GM19468 (cell line): Measurements from ENCODE around the gene PDE11A.
"Not testable (repeated sequence)": the region's sequence is repeated elsewhere in the genome, so short reads cannot be mapped to it uniquely, and the experiment has no call there.

Experiments used
- ATAC-seq: cut with Tn5 transposase; IDR thresholded peaks from one replicate; pipeline ENCODE4 v1.9.1; 2021; ENCODE audit warnings: mild to moderate bottlenecking, moderate library complexity, moderate number of reproducible peaks; ENCODE audit not compliant: unreplicated experiment; ENCODE audit errors: extremely low read depth

The PDE11A gene

DNA sequence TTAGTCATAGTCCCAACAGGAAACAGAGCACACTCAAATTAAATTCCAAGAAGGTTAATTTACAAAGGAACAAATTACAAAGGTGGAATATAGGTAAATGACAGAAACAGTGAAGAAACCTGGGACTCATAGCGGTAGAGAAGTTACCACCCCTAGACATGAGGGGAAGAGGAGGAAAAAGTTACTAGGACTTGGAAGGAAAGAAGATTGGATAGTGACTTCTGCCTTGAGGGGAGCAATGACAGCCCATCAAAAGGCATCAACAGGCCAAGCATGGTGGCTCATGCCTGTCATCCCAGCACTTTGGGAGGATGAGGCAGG is 2.4 kb upstream of the PDE11A start:
- no peak for ATAC-seq

DNA sequence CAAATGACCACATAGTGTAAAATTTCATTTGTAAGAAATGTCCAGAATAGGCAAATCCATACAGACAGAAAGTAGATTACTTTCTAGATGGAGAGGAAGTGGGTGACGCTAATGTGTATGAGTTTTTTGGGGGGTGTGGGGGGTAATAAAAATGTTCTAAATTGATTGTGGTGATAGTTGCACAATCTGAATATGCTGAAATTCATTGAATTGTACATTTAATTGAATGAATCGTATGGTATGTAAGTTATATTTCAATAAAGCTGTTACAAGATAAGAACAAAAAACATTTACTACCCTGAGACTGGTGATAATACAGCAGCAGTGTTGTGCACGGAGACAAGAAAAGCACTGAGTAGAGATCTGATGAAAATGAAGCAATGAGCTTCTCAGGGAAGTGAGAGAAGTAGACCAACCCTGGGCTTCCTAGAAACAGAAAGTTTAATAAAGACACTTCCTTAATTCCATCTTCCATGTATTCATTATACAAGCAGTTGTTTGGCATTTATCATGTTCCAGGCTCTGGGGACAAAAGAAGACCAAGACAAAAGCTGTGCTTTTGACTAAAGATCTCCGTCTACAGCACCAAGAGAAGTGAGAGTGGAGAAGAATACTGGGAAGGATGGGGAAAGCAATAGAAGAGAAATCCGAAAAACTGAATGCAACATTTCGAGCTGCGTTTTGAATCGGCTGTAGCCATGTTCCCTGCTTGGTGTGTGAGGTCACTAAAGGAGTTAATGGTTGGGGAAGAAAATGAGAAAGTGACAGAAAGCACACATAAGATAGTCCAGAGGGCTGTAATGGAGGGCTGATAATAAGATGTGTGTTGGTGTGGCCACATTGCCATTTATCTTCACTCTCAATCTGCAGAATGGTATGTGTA is 1.8 kb upstream of the PDE11A start:
- ATAC-seq: no peak

DNA sequence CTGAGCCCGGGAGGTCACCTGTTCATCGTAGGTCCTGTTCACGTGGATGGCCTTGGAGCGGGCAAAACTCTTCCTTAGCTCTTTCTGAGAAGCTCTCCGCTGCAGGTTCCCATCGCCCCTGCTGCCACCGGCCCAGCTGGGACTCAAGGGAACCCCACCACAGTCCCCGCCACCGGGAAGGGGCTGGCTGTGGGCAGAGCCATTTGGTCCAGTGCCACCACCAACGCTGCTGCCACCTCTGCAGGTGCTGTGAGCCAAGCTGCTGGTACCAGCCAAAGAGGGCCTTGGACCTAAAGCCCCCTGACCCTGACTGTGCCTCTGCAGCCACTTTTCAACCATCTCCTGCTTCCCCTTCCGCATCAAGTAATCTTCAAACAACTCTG is 586 bp downstream of the PDE11A start:
- no peak for ATAC-seq

- no peak for ATAC-seq
These were observed 1.8 kb downstream of the PDE11A start for GRCh38 chr2:178070824-178071223.

DNA sequence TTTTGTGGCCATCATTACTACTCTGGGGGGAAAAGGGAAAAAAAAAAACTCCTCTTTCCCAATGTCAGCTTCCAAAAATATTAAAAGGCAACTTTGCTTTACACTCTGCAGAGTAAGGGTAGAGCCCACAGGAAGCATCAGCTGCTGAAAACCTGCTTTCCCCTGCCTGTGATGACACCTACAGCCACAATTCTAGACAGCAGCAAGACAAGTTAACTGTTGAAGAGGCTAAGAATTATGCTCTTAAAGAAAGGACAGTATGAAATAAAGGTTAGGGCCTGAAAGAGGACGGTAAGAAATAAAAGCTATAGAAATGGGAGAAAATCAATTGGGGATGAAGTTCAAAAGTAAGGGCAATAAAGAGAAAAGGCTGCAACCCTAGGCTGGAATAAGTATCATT is 3.0 kb downstream of the PDE11A start:
- no peak for ATAC-seq

DNA sequence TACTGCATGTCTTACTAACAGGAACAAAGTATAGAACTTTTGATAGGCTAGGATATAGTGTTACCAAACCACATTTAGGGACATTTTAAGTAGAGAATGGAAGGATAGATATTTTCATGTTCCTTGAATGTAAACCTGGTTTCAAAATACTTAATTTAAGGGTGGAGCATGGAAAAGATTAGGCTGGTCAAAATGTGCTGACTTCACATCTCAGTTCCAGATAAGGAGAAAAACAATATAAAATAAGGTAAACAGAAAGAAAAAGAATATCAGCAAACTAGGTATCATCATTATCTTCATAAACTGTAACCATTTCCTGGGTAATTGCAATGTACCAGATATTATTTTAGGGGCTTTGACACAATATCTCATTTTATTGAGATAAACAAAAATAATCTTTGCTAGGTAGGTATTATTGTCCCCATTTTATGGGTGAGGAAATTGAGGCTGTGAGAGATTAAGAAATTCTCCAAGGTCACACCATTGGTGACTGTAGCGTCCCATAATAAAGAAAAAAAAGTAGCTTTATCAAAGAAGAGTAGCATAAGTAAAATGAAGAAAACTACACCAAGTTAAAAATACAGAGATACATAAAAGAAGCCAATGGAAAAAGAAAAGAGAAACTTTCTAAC is 3.6 kb downstream of the PDE11A start:
- no peak for ATAC-seq

GRCh38 chr2:178066890-178067669 is 5.5 kb downstream of the PDE11A start:
- no peak for ATAC-seq

DNA sequence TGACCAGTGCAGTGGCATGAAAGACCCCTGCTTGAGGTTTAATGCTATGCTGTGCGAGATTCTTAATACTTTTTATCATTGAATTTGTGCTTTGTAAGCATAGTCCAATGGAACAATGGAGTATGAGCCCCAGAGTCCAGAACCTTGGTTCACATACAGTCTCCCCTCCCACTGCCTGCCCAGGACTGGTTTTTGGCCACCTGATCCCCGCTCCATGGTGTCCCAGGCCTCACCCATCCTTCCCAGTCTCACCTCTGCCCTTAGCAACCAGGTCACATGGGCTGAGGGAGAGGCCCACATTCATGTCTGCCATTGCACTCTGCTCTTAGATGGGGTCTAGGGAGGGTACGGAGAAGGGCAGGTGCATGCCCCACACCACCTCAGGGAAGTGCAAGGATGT is 6.3 kb downstream of the PDE11A start:
- no peak for ATAC-seq

DNA sequence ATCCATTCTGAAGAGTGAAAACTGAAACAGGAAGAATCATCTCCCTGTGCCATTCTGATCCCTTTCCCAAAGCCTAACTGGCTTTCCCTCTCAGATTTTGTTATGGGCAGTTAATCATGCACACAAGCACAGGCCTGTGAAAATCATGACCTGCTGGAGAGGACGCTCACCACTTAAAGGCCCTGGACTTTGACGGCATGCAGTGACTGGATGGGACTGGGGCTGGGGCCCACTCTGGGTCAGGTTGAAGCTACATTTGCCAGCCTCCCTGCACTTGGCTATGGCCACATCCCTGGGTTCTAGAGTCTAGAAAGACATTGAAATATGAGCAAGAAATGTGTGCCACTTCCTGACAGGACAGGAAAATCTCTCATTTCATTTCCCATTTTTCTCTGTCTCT is 12.9 kb downstream of the PDE11A start:
- no peak for ATAC-seq

GRCh38 chr2:178059111-178059510 is 13.5 kb downstream of the PDE11A start:
- ATAC-seq: no peak

- no peak for ATAC-seq
These were observed 15.3 kb downstream of the PDE11A start for GRCh38 chr2:178057179-178057680.

- no peak for ATAC-seq
These were observed 16.2 kb downstream of the PDE11A start for GRCh38 chr2:178056345-178056744.

- not testable (repeated sequence) for ATAC-seq
These were observed 21.3 kb downstream of the PDE11A start for GRCh38 chr2:178051257-178051656.

DNA sequence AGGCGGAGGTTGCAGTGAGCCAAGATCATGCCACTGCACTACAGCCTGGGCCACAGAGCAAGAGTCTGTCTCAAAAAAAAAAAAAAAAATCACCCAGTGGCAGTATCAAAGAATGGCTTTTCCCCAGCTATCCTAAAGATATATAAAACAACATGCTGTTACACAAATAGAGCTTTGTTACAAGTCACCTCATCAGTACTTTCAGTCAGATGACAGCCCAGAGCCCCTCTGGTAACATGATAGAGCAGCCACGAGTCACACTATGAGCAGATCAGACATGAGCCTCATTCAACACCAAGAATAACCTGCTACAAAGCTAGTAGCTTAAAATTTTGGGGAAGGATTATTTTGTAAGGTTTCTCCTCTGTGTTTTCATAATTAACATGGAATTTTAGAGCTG is 25.2 kb downstream of the PDE11A start:
- ATAC-seq: no peak

DNA sequence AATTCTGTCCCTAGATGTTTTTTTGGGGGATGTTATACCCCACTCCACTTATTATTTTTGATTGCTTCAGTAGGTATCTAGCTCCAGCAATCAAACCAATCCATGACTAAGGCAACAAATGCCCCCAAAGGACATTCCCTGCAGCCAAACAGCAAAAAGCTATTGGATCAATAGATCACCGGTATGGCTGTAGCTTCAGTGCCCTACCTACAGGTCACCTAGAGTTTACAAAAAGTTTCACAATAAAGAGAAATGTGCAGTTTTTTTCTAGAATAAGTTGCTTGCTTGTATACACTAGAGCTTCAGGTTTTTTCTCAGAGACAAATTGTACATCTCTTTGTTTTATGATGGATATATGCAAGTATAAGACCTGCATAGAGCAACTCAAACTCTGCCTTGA is 27.7 kb downstream of the PDE11A start:
- no peak for ATAC-seq

GRCh38 chr2:178043266-178043665 is 29.3 kb downstream of the PDE11A start:
- ATAC-seq: no peak

GRCh38 chr2:178033583-178033982 is 39.0 kb downstream of the PDE11A start:
- not testable (repeated sequence) for ATAC-seq

DNA sequence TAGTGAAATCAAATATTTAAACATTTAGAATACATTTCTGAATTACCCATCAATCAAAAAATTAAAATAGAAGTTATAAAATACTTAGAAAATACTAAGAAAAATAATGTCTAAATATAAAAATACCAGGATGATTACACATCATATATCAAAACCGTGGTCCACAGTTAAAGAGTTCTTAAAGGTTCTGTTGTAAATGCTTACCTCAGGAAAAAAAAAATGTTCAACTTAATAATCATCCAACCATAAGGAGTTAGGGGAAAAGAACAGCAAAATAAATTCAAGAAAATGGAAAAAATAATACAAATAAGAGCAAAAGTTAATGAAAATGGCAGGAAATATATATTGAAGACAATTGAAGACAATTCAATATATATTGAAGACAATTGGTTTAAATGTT is 43.2 kb downstream of the PDE11A start:
- no peak for ATAC-seq

DNA sequence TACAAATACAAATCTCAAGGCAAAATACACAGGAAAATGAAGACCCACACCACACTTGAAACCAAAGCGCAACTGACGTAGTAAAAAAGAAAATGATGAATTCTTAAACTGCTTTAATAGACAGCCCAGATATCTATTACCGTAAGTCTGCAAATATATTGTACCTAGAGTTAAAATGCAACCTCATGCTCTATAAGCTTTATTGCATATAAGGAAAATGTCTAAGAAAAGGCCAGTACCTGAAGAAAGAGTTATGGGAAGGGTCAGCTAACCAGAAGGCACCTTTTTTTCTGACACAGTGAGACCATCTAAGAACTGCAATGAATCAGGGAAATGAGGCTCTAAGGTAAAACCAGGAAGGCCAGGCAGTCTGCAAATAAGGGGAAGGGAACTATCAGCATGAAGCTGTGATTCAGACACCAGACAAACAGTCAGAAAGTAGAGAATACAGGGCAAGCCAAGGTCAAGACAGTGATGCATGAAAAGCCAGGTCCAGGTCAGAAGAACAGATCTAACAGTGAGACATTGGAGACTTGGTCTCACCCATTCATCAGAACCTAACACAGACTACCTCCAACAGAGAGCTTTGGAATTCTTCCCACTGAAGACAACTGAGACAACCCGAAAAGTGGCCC is 46.9 kb downstream of the PDE11A start:
- ATAC-seq: no peak

- ATAC-seq: no peak
These were observed 54.4 kb downstream of the PDE11A start for GRCh38 chr2:178018141-178018540.

DNA sequence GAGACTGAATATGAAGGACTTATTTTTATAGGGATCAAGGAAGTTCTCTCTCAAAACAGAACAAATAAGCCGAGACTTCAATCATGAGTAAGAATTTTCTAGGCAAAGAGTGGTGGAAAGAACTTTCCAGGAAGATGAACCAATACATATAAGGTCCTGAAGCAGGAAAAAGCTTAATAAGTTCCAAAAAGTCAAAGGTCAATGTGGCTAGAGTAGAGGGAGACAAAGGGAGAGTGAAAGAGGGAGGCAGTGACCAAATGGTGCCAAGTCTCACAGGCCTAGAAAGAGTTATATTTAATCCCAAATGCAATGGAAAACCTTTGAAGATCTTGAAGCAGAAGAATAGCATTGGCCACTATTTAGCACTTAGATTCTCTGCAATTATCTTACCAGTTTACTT is 56.0 kb downstream of the PDE11A start:
- ATAC-seq: no peak
